ENCODE results near the gene ANGPTL8. TPM values are rescaled to one million over a fixed set of nuclear protein-coding genes. Genes with fewer than 3 reads are reported as not detected.

Gene ANGPTL8
- total and polyA plus RNA-seq, 8 donors, result 0.38 to 2.2 (median 1.4) TPM; not detected in 4

- H3K27ac ChIP-seq, result no peak overlapping the region
- intact Hi-C loops (cut with DNase I), result no loop called here
- no peak overlapping the region for H3K4me3 ChIP-seq
- no peaks in the 10 kb centered on the region for H3K4me1 ChIP-seq
- DNase-seq (no peak), ATAC-seq (no peak), FAIRE-seq (no peak)
- no peaks in the 10 kb centered on the region for H3K9me3 ChIP-seq
- peaks cover 0 to 36% (median 7%) of the 10 kb centered on the region in 3 donors for H3K36me3 ChIP-seq
- WGBS, 2 donors, result 90 to 91% methylated on average over 18 to 19 of the region's 19 CpGs
- H3K27me3 ChIP-seq, result no peaks in the 10 kb centered on the region
- no peak for TF ChIP-seq CTCF (IDR thresholded peaks at IDR 0.05)
Measured at GRCh38 chr19:11252665-11253355, 13.4 kb downstream of the ANGPTL8 start.

DNA sequence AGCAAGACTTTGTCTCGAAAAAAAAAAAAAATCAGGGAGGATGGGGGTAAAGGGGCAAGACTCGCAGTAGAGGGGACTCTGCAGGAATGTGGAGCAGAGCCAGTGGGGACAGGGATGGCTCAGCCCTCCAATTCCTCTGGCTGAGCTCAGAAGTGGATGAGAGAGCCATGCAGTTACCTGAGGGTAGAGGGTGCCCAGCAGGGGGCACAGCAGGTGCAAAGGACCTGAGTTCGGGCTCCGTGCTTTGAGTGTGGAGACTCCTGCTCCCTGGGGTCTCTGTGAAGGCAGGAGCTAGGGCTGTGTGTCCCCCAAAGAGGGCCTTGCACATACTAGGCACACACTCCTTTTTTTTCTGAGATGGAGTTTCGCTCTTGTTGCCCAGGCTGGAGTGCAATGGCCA lies 15.2 kb downstream of the ANGPTL8 start:
- intact Hi-C loops (cut with DNase I), result no loop called here
- Histone ChIP-seq H3K36me3 (peaks cover 0 to 28% (median 7%) of the 10 kb centered on the region in 3 donors), H3K4me1 (no peaks in the 10 kb centered on the region), H3K27ac (no peak overlapping the region), H3K27me3 (no peaks in the 10 kb centered on the region), H3K9me3 (no peaks in the 10 kb centered on the region), H3K4me3 (no peak overlapping the region)
- WGBS, 2 donors, result 85 to 93% methylated on average over 5 of the region's 5 CpGs
- DNase-seq (no peak), FAIRE-seq (no peak), ATAC-seq (peak in 2 of 4 donors; percentile 29)
- TF ChIP-seq CTCF (IDR thresholded peaks at IDR 0.05), result no peak

DNA sequence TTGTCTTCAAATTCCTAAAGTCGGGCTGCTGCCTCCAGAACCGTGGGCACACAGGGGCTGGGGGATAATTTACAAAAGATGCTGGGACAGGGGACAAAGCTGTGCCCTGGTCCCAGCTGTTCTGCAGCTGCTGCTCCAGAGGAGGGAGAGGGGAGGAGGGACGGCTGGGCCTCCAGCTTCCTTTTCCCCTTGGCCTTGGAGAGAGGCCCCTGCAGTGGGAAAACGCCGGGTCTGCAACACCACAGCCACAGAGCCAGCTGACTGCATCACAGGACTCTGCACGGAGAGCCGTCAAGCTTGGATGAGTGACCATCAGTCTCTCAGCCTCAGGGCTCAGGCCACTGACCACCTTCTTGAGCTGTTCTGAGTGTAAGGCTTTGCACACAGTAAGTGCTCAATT lies 16.8 kb downstream of the ANGPTL8 start:
- ATAC-seq (peak in 2 of 4 donors; percentile 20 to 46), FAIRE-seq (no peak), DNase-seq (no peak)
- Histone ChIP-seq H3K4me1 (no peaks in the 10 kb centered on the region), H3K4me3 (no peak overlapping the region), H3K9me3 (no peaks in the 10 kb centered on the region), H3K27me3 (no peaks in the 10 kb centered on the region), H3K36me3 (peaks cover 0 to 18% (median 0%) of the 10 kb centered on the region in 3 donors), H3K27ac (no peak overlapping the region)
- 37 to 46% methylated on average over 7 of the region's 7 CpGs for WGBS, 2 donors
- intact Hi-C loops (cut with DNase I), result no loop called here
- no peak for TF ChIP-seq CTCF (IDR thresholded peaks at IDR 0.05)

DNA sequence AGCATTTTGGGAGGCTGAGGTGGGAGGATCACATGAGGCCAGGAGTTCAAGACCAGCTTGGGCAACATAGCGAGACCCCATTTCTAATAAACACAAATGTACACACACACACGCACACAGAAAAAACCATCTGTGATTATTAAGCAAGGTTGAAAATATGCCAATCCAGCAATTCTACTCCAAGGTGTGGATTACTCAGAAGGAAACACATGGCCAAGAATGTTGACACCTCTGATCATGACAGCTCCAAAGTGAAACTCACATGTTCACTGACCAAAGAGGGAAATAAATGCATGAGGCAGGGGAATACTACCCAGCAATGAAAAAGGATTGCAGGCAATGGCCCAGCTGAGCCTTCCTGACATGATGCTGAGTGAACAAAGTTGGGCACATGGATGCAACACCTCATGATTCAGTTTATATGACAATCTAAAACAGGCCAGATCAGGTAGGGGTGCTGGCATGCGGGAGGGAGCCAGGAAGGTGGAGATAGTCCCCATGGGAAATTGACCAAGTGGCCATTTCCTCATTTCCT lies 18.5 kb downstream of the ANGPTL8 start:
- Histone ChIP-seq H3K36me3 (peaks cover 0 to under 1% (median 0%) of the 10 kb centered on the region in 3 donors), H3K27me3 (no peaks in the 10 kb centered on the region), H3K27ac (no peak overlapping the region), H3K9me3 (no peaks in the 10 kb centered on the region), H3K4me1 (no peaks in the 10 kb centered on the region), H3K4me3 (no peak overlapping the region)
- 65 to 77% methylated on average over 3 of the region's 3 CpGs for WGBS, 2 donors
- intact Hi-C loops (cut with DNase I), result no loop called here
- DNase-seq, result no peak
- no peak for TF ChIP-seq CTCF (IDR thresholded peaks at IDR 0.05)
- no peak for ATAC-seq
- FAIRE-seq, result no peak

DNA sequence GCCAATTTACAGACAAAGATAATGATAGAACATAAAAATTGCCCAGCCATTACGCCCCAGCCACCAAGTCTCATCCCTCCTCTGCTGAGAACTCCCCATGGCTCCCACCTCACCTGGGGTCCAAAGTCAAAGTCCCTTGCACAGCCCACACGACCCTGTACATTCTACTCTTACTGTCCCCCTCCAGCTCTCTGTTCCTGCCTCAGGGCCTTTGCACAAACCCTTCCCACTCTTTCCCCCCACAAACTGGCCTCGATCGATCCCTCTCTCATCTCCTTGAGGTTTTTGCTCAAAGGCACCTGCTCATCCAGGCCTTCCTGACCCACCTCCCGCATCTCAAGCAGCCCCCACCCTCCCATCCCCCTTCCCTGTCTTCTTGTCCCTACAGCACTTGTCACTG lies 21.6 kb downstream of the ANGPTL8 start:
- H3K4me1 ChIP-seq, result peaks cover 0 to 9% (median 0%) of the 10 kb centered on the region in 3 donors
- H3K9me3 ChIP-seq, result no peaks in the 10 kb centered on the region
- no peak overlapping the region for H3K27ac ChIP-seq
- peak overlapping the region in 1 of 4 donors; percentile 91 for H3K4me3 ChIP-seq
- DNase-seq, result no peak
- FAIRE-seq, result no peak
- WGBS, 2 donors, result 76 to 79% methylated on average over 5 of the region's 5 CpGs
- TF ChIP-seq CTCF (IDR thresholded peaks at IDR 0.05), result no peak
- no peak for ATAC-seq
- no peaks in the 10 kb centered on the region for H3K36me3 ChIP-seq
- intact Hi-C loops (cut with DNase I), result no loop called here
- no peaks in the 10 kb centered on the region for H3K27me3 ChIP-seq
